NCI-H2081 (cell line): ENCODE measurements around the gene CYFIP2.

Experiments used
- DNase-seq, 2 experiments: peaks; one replicate each; lab custom pipeline; 2025; lab: John Stamatoyannopoulos, UW

The CYFIP2 gene

DNA sequence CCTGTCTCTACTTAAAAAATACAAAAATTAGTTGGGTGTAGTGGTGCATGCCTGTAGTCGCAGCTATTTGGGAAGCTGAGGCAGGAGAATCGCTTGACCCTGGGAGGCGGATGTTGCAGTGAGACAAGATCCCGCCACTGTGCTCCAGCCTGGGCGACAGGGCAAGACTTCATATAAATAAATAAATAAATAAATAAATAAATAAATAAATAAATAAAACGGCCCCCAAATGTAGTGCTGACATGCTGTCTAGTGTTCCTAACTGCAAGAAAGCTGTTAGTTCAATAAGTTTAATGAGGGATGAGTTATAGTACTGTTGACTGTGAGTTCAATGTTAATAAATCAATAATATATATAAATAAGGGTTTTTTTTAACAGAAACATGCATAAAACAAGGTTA lies 7.5 kb upstream of the CYFIP2 start:
- DNase-seq = no peak

DNA sequence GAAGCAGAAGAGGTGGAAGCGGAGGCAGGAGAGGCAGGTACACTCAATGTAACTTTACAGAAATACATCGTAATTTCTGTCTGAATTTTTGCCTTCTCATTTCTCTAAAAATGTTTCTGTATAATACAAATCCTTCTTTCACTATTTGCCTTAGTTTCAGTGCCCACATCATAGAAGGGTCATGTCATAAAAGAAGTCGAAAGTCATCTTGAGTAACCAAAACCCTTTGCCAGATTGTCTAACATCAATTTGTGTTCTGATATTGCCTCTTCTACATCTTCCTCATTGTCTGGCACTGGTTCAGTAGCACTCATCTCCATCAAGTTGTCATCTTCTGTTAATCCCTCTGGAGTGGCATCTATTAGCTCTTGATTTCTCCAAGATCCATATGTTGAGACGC lies 6.2 kb upstream of the CYFIP2 start:
- no peak for DNase-seq

DNA sequence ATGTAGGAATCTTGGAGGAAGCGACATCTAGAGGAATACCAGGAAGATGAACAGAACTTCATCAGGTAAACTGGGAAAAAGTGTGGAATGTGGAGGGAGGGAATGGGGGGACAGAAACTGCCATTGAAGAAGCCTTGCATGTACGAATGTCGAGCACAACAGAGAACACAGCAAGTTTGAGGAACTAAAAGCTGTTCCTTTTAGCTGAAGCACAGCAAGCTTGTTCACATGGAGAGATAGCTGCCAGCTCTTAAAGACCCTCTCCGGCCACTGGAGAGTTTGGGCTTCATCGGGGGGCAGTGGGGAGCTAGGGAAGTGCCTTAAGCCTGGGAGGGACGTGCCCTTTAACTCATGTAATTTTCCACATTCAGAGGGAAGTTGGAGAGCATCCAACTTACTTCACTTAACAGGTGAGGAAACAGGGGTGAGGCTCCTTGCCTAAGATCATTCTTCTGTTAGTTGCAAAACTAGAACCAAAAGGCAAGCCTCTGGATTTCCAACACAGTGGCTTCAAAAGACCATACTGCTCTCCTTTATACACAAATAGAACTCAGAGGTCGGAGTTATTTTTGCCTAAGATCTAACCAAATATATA lies 2.3 kb upstream of the CYFIP2 start:
- no peak for DNase-seq

DNA sequence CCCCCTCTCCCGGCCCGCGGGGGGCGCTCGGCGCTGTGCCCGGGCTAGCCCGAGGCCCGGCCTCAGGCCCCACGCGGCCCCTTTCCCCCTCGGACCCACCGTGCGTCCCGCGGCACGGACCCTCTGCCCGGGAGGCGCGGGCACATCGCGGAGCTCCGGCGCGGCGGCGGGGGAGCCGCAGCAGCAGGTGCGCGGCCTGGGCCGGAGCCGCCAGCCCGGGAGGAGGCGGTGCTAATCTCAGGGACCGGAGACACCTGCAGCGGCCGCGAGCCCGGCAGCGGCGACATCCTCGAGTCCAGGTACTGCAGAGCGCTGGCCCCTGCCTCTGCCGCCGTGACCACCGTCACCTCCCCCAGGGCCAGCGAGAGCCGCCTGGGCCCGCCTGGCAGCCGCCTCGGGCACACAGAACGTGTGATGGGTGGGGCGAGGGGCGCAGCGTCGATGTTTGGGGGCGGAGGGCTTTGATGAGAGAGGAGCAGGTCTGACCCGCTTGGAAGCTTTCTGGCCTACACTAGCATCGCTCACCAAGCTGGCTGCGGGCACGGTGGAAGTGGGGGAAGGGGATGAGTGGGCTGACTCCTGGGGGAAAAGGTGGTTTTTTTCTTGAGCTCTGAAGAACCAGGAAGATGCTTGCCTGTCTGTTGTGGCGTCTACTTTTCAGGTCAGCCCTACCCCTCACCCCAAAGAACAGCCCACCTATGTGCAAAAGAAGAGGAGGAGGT lies 524 bp downstream of the CYFIP2 start:
- DNase-seq = peak; percentile 48 to 69

DNA sequence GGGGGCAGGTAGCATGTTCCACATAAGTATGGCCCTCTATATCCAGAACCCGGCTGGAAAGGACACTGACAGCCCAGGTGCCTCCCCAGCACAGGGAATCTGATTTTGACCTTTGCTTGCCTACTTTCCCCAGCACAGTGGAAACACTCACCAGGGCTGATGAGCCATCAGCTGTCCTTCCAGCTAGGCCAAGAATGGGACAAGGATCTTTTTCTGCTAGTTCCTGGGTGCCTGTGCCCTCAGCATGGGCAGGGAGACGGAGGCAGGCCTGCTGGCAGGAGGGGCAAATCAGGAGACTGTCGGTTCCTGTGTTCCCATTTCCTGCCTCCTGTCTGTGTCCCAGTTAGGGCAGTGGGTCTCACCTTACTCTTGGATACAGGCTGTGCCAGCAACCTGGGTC lies 1.1 kb downstream of the CYFIP2 start:
- no peak for DNase-seq

DNA sequence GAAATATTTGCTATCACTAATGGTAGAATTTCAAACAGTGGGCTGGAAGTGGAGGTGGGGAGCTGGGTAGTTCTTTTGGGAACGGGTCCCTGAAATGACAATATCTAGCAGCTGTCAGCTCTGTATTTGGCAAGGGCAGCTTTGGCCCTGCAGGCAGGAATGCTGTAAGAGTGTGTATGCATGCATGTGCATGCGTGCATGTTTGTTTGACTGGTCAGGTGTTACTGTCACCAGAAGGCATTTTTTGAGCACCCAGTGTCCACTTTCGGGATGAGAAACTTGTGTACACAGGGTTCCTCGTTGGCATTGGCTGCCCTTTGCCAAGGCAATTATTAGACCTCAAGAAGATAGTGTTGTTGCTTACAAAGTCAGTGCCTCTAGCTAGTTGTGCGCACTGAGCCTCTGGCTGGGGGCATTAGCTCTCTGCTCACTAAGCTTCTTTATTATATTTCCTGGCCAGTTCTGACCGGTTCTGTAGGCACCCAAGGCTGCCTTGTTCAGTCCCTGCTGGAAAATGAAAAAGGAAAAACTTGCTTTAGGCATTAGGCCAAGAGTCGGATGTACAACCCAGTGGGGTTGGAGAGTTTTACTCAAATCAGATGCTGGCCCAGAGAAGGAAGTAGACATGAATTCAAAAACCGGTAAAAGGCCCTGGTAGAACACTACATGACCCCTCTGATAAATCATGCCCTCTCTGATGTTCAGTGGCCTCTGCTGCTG lies 2.0 kb downstream of the CYFIP2 start:
- DNase-seq = peak in 1 of 2 experiments; percentile 17

DNA sequence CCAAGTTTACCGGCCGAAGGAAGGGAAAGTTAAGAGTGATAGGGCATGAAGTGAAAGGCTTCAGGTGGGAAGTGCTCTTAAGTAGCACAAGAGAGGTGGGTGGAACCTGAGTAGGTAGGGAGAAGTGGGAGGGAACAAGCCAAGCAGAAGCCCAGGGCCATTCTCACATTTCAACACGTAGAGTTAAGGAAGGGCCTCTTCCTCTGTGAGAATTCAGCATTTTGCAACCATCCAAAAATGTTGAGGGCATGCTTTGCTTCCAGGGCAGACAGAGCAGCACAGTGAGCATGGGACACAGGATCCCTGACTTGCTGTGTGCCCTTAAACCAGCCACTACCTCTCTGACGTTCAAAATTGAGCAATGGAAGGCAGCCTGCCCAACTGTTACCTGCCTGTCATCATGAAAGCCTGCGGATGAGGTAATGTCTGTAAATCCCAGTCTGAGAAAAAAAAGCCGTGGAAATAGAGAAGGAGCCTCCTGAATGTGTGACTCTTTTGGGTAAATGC lies 3.3 kb downstream of the CYFIP2 start:
- DNase-seq = no peak

DNA sequence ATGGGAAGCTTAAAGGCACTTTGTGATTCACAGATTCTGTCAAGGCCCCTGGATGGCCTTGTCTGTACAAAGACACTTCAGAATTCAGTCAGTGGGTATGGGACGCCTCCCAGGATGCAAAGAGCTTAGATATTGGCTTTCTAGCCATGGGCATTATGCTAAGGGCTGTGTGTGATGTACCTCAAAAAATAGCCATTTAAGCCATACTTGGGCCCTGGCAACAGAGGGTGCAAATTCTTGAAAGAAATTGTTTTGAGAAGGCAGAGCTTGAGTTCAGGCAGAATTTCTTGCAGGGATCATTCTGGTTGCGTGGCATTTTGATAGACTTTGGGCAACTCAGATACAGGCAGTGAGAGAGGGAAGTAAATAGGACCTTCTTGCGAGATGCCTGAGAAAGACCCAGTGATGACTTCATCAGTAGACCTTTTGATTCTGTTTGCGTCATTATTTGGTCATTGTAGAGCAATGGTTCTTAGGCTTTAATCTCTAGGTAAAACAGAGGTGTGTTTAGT lies 3.9 kb downstream of the CYFIP2 start:
- no peak for DNase-seq

DNA sequence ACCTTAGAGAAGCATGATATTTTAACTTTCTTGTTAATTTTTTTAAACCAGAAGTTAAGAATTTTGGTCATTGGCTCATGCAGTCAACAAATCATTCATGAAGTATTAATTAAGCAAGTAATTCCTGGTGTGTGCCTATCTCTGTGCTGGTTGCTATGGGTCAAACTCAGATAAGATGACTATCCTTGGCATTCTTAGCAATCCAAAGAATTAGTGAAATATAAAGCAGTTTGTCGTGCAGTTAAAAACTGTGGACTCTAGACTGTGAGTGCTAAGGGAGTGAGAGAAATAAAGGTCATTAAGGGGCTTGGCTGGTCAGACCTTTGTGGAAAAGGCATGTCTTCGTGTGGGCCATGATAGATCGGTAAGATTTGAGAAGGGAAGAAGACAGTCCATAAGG lies 4.8 kb downstream of the CYFIP2 start:
- no peak for DNase-seq

DNA sequence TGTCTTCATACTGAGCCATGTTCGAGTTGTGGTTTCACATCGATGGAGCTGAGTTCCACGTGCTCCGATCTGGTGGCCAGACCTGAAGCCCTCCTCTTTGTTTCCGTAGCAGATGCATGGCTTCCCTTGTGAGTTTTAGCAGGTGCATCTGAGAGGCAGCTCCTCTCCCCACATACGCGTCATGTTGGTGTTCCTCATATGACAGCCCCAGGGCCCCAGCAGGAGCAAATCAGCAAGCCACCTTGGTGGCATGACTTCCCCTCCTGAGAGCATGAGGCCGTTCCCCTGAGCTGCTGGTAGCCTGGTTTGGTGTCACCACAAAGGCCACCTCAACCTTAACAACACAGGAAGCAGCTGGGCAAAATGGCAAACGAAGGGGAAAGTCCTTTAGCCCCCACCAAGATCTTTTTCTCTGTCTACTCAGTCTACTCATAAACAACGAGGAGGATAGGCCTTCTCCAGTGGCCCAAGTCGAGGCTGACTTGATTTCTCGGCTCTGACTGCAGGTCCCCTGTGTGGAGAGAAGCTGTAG lies 5.9 kb downstream of the CYFIP2 start:
- DNase-seq = no peak

DNA sequence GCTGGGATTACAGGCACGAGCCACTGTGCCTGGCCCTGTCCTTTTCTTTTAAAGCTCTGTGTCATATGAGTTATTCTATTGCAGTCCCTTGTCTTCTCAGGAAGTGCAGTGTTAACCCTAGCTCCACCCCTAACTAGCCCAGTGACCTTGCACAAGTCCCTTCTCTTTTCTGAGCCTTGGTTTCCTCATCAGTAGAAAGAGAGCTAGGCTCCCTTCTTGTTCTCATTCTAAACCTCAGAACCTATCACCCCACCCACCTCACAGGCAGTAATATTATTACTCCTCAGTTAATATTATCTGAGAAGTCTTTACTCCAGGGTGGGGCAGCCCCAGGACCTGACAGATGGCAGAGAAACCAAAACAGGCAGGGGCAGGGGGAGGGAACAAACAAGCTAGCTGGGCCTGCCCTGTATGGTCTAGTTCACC lies 7.2 kb downstream of the CYFIP2 start:
- DNase-seq = no peak

DNA sequence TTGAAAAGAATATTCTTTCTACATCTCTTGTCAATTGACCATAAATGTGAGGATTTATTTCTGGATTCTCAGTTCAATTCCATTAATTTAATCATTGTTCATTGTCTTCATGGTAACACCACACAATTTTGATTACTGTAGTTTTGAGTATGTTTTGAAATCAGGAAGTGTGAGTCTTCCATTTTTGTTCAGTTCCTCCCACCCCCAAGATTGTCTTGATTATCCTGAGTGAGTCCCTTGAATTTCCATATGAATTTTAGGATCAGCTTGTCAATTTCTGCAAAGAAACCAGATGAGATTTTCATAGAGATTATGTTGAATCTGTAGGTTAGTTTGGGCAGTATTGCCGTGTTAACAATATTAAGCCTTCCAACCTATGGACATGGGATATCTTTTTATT lies 9.5 kb downstream of the CYFIP2 start:
- no peak for DNase-seq

DNA sequence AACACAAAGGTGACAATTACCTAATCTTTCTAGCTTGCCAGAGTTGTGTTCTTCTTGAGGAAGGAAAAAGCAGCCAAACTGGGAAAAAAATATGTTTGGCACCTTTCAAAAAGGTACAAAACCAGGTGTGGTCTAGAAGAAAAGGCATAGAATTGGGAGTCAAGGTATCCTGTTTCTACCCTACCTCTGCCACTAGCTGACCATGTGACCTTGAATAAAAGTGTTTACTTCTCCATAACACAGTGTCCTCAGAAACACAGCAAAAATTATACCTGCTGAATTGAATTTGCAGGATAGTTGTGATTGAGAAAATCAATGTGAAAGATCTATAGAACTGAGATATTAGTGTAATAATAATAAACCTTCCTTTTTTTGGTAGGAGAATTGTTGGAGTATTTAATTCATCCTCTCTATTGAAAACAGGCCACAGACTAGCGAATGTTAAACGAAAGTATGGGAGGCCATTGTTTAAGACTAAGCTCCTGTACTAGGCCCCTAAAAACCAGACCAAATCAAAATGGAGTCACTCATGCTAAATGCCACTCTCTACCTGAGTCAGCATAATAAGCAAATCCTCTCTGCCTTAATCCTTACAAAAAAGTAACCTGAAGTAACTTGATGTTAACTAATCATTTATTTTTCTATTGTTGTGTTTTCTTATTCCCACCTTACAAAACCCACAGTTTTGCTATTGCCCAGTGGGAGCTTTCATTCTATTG lies 12.6 kb downstream of the CYFIP2 start:
- DNase-seq = no peak

DNA sequence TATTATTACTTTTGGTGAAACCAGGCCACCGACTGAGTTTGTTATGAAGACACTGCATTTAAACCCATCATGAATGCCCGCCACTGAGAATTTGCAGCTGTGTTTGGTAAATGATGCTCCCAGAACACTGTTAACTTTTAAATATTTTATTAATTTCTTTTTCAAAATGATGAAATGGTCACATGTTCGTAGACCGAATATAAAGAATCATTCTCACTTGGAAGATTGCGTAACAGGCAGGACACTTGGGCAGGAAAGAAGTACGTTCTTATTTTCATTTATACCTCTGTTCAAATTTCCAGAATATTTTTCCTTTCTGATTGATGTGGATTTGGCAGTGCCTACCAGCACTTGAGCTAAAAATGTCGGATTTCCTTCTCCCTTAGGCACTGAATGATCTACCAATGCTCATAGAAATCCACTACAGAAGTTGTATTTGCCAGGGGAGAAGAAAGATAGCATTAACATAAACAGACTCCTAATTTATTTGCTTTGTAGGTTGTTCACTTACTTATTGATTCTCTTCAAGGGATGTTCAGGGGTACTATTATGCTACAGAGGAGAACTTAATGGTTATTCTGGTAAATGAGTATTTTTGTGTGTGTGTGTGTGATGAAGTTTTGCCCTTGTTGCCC lies 13.8 kb downstream of the CYFIP2 start:
- no peak for DNase-seq

DNA sequence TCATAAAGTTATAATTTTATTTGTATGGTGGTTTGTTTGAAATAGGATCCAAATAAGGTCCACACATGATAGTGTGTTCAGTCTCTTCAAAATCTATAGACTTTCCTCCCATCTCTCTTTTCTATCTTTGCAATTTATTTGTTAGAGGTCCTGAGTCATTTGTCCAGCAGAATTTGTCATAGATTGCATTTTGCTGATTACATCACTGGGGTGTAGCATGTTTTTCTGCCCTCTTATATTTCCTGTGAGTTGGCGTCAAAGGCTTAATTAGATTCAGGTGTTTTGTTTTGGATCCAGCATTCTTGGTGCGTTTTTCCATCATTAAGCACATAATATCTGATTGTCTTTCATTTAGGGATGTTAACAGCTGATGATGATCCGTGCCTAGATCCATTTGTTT lies 15.0 kb downstream of the CYFIP2 start:
- no peak for DNase-seq

DNA sequence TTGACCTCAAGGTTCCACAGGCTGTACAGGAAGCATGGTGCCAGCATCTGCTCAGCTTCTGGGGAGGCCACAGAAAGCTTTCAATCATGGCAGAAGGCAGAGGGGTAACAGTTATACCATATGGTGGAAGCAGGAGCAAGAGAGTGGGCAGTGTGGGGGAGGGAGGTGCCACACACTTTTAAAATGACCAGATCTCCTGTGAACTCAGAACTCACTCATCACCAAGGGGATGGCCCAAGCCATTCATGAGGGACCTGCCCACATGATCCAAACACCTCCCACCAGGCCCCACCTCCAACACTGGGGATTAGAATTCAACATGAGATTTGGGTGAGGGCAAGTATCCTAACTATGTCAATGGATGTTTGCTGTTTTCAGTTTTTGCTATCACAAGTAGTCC lies 16.2 kb downstream of the CYFIP2 start:
- no peak for DNase-seq

DNA sequence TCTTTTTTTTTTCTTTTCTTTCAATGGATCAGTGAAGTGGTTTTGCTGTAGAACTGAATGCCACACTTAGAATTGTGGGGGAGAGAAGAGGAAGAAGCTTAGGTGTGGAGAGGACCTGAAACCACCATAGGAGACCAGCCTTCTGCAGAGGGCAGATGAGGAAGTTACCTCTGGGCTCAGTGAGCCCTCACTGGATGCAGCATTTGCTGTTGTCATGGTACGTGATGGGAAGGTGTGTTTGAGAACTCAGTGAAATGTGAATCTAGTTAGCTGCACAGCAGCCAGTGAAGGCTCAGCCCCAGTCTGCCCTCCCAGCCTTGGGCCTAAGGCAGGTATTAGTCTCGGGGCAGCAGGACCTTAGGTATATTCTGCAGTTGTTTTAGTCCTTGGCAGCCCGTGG lies 17.5 kb downstream of the CYFIP2 start:
- no peak for DNase-seq

DNA sequence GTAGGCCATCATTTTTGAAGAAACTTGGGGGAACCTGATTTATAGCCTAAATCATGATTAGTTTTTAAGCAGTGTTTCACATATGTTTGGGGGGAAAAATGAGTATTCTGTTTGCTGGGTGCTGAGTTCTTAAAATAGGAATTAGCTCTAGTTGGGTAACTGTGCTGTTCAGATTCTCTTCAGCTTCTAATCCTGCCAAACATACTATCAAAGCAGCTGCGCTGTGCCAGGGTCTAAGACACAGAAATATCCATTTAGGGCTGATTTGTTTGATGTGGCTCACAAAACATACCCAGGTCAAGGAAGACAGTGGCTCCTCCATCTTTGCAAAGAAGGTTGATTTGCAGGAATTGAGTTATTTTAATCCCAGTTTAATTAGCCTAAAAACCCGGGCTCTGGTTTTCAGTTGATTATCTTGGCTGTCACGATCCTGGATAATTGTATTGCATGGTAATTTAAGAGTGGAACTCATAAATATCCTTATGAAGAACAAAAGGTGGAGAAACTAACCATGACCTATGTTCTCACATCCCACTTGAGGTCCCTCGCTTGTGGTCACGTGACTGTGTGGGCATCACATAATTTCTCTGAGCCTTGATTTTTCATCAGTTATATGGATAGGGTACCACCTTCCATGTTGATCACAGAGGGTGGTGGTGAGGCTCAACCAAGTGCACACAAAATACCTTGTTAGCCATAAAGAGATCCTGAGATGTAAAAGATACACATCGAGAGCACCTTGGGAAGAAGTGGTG lies 18.7 kb downstream of the CYFIP2 start:
- no peak for DNase-seq

DNA sequence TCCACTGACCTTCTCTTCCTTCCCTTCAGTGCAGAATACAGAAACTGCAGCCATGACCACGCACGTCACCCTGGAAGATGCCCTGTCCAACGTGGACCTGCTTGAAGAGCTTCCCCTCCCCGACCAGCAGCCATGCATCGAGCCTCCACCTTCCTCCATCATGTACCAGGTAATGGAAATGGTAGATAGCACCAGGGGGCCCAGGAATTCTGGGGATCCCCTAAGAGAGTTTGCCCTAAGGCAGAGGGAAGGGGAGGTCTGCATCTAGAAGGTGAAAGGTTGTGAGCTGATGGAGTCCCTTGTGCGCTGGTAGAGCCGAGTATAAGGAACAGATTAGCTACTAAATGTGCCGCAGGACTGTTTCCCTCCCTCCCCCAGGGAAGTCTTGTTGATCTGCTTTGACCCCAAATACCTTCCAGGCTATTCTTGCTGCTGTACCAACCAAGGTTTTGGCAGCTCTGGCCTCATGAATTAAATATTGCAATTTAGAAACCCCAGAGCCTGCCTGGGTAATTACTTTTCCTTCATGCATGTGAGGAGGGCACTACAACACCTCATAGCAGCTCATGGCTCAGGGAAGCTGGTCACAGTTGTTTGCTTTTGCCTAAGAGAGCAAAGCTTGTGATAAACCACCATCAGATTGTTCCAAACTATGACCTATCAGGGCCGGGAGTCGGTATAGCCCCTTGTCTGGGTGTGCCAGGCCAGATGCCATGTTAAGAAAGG lies 19.6 kb downstream of the CYFIP2 start:
- DNase-seq = no peak

DNA sequence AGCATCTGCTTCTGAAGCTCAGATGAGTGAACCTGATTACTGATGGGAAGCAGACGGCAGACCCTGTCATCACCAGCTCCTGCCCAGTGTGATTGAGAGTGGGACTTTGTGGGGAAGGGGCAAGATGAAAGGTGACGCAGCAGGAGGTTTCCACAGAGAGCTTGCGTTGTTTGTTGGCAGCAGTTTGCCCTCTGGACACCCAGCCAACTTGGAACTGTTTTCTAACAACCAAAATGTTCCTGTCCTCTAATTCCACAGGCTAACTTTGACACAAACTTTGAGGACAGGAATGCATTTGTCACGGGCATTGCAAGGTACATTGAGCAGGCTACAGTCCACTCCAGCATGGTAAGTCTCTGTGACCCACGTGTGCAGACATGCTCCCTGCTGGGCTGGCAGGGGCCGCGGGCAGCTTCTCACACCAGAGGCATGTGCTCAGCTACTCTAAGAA lies 20.9 kb downstream of the CYFIP2 start:
- no peak for DNase-seq
